ENCODE data around the gene DDIT3. TPM values are rescaled to one million over a fixed set of nuclear protein-coding genes. Genes with fewer than 3 reads are reported as not detected.

Gene DDIT3
- total RNA-seq, 1 donor from 2014 or later: 42.6 TPM

GRCh38 chr12:57535764-57536596 lies 15.7 kb upstream of the DDIT3 start:
- DNase-seq (ENCODE audit: low read depth) (no peak), FAIRE-seq (no peak)
- Histone ChIP-seq H3K9me3 (ENCODE audit: insufficient read depth, low read depth, low read length) (no peaks in the 10 kb centered on the region), H3K27me3 (ENCODE audit: insufficient read depth, low read length) (no peaks in the 10 kb centered on the region), H3K4me1 (ENCODE audit: insufficient read depth, low read length) (no peaks in the 10 kb centered on the region), H4K20me1 (ENCODE audit: insufficient read depth, low read length) (peaks cover 57% of the 10 kb centered on the region), H2AFZ (ENCODE audit: low read depth, low read length) (no peak overlapping the region), H3K9ac (ENCODE audit: low read length) (no peak overlapping the region), H3K27ac (ENCODE audit: low read depth, low read length) (no peak overlapping the region), H3K79me2 (ENCODE audit: insufficient read depth, low read length) (peaks cover 21% of the 10 kb centered on the region), H3K4me2 (ENCODE audit: low read length) (no peak overlapping the region), H3K4me3 (ENCODE audit: insufficient read depth, low read depth, low read length) (no peak overlapping the region), H3K36me3 (ENCODE audit: insufficient read depth, low read length) (peaks cover 53% of the 10 kb centered on the region)
- Mint-ChIP-seq H3K36me3 (ENCODE audit: low read depth, unreplicated experiment) (peaks cover 29% of the 10 kb centered on the region), H3K27ac (ENCODE audit: unreplicated experiment) (no peak overlapping the region), H3K4me1 (ENCODE audit: low read depth, unreplicated experiment) (peaks cover 7% of the 10 kb centered on the region), H3K4me3 (ENCODE audit: unreplicated experiment) (peak overlapping the region; percentile 64), H3K27me3 (ENCODE audit: low read depth, unreplicated experiment) (no peaks in the 10 kb centered on the region), H3K9me3 (ENCODE audit: unreplicated experiment) (no peaks in the 10 kb centered on the region)
- TF ChIP-seq, protein P1, sequence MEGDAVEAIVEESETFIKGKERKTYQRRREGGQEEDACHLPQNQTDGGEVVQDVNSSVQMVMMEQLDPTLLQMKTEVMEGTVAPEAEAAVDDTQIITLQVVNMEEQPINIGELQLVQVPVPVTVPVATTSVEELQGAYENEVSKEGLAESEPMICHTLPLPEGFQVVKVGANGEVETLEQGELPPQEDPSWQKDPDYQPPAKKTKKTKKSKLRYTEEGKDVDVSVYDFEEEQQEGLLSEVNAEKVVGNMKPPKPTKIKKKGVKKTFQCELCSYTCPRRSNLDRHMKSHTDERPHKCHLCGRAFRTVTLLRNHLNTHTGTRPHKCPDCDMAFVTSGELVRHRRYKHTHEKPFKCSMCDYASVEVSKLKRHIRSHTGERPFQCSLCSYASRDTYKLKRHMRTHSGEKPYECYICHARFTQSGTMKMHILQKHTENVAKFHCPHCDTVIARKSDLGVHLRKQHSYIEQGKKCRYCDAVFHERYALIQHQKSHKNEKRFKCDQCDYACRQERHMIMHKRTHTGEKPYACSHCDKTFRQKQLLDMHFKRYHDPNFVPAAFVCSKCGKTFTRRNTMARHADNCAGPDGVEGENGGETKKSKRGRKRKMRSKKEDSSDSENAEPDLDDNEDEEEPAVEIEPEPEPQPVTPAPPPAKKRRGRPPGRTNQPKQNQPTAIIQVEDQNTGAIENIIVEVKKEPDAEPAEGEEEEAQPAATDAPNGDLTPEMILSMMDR (IDR thresholded peaks at IDR 0.05; ENCODE audit: insufficient read depth, low read depth, low read length): no peak
- no peak for TF ChIP-seq EZH2 (IDR thresholded peaks at IDR 0.05; ENCODE audit: insufficient read depth, low read length)

- no peaks in the 10 kb centered on the region for H3K4me1 ChIP-seq (ENCODE audit: insufficient read depth, low read length)
- Mint-ChIP-seq H3K36me3 (ENCODE audit: low read depth, unreplicated experiment) (peaks cover 29% of the 10 kb centered on the region), H3K4me1 (ENCODE audit: low read depth, unreplicated experiment) (no peaks in the 10 kb centered on the region)
Observed at GRCh38 chr12:57534991-57535543, 14.8 kb upstream of the DDIT3 start.

More at GRCh38 chr12:57534991-57535543, 14.8 kb upstream of the DDIT3 start:
- Histone ChIP-seq H3K4me2 (ENCODE audit: low read length) (no peak overlapping the region), H3K79me2 (ENCODE audit: insufficient read depth, low read length) (peaks cover 15% of the 10 kb centered on the region), H3K27ac (ENCODE audit: low read depth, low read length) (no peak overlapping the region), H3K9ac (ENCODE audit: low read length) (peak overlapping the region; percentile 10), H4K20me1 (ENCODE audit: insufficient read depth, low read length) (peaks cover 54% of the 10 kb centered on the region), H3K36me3 (ENCODE audit: insufficient read depth, low read length) (peaks cover 61% of the 10 kb centered on the region), H3K27me3 (ENCODE audit: insufficient read depth, low read length) (no peaks in the 10 kb centered on the region), H3K9me3 (ENCODE audit: insufficient read depth, low read depth, low read length) (no peaks in the 10 kb centered on the region), H3K4me3 (ENCODE audit: insufficient read depth, low read depth, low read length) (no peak overlapping the region), H2AFZ (ENCODE audit: low read depth, low read length) (no peak overlapping the region)
- FAIRE-seq: no peak
- no peaks in the 10 kb centered on the region for H3K27me3 Mint-ChIP-seq (ENCODE audit: low read depth, unreplicated experiment)
- no peak overlapping the region for H3K4me3 Mint-ChIP-seq (ENCODE audit: unreplicated experiment)
- DNase-seq (ENCODE audit: low read depth): no peak
- H3K9me3 Mint-ChIP-seq (ENCODE audit: unreplicated experiment): no peaks in the 10 kb centered on the region
- H3K27ac Mint-ChIP-seq (ENCODE audit: unreplicated experiment): no peak overlapping the region
- TF ChIP-seq, protein P1 (IDR thresholded peaks at IDR 0.05; ENCODE audit: insufficient read depth, low read depth, low read length): no peak
- TF ChIP-seq EZH2 (IDR thresholded peaks at IDR 0.05; ENCODE audit: insufficient read depth, low read length): no peak

All from astrocyte (in vitro differentiated cells and primary cell).